ENCODE results near the gene MAP7.
"Not testable (repeated sequence)": the region's sequence is repeated elsewhere in the genome, so short reads cannot be mapped to it uniquely, and the experiment has no call there.

MAP7 gene

DNA sequence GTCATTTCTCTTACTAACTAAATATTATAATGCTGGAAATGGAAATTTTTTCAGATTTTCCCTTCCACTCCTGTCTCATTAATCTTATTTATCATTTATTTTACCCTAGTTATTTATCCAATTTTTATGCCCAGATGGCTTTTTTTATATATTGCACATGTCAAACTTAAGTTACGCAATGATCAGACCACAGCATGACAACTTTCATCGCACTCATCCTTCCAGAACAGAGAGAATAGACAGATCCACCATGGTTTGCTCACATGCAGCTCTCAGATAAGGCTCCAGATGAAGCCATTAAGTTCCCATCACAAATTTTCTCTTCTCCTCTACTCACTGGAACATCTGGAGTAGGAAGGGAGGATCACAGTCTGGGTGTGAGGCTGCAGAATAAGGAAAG, 48.7 kb downstream of the MAP7 start:
- peak in 1 of 2 donors; percentile 14 for DNase-seq

DNA sequence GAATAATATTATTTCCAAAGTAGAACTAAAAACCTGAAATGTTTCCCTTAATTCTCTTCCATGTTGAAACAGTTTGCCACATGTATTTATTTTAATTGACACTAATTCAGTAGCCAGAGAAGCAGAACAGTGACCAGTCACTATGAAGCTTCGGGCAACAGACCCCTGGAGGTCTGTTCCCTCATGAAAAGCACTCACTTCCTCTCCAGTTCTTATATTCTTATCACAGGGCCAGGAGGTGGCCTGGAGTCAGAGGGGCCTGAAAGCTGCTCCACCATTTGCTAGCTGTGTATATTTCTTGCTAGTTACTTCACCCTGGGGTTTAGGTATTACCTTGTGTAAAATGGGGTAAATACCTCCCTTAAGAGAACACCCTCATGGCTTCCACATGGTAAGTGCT, 49.1 kb downstream of the MAP7 start:
- DNase-seq = no peak

DNA sequence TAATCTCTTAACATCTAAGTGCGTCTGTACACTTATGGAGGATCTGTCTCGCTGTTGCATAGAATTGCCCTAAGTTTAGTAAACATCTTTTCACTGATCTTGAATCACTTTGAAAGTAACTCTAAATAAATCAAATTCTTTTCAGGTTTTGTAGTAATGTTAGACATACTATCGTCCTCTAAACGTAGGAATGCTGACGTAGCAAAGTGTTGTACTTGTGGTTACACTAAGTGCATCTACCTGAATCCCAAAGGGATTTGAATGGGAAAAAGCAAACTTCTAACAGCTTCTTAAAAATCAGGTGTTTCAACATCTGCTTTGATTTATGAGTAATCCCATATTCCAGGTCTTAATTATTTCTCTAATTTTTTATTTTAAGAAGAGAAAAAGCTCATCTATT, 49.8 kb downstream of the MAP7 start:
- no peak for DNase-seq

DNA sequence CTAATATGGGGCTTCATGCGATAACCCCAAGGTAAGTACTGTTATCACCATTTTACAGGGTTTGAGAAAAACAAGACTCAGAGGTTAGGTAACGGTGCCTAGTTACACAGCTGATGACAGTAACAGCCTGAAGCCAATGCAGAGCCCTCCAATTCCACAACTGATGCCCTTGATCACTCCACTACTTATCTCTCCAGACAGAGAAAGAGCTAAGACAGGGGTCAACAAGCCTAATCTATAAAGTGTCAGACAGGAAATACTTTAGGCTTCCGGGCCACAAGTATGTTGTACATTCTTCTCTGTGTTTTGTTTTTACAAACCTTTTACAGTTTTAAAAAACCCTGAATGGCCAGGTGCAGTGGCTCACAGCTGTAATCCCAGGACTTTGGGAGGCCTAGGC, 50.9 kb downstream of the MAP7 start:
- no peak for DNase-seq

DNA sequence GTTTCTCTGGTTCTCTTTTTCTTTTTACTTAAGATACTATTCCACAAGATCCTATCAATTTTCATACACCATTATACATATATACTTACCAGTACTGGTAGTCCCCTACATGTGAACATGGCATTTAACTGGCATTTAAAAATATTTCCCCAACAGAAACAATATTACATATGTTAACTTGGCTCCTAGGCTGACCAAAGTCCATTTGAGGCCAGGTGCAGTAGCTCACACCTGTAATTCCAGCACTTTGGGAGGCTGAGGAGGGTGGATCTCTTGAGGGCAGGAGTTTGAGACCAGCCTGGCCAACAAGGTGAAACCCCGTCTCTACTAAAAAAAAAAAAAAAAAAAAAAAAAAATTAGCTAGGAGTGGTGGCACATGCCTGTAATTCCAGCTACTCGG, 53.8 kb downstream of the MAP7 start:
- DNase-seq = not testable (repeated sequence)

DNA sequence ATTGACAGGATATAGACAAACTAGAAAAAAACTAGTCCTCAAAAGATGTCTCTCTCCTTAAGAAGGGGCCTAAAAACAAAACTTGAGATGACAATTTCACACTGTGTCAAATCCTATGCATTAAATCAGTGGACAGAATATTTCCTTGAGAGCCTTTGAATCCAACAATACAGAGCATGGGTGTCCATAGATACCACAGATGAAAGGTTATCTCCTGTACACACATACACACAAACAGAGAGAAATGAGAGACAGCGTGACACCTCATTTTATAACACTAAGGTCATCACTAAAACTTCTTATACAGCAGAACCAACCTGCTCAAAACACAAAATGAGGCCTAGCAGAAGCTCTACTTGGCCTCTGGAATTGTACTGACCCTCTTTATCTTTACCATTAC, 55.5 kb downstream of the MAP7 start:
- DNase-seq = no peak

DNA sequence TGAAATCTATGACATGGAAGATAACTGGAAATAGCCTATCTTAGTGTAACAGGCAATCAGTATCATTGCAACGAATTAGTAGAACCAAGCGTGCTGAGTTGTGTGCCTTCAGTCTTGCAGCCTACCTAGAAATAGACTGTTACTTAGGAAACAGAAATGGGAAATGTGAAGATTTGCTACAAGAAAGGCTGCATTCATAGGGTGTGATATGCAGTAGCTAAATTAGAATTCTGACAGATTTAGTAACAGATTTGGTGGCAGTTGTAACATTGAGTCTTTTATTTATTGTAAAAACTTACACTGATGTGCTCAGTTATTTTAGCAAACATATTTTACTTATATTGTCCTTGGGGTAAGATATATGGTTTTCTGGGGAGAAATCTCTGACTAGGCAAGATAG, 56.2 kb downstream of the MAP7 start:
- no peak for DNase-seq

DNA sequence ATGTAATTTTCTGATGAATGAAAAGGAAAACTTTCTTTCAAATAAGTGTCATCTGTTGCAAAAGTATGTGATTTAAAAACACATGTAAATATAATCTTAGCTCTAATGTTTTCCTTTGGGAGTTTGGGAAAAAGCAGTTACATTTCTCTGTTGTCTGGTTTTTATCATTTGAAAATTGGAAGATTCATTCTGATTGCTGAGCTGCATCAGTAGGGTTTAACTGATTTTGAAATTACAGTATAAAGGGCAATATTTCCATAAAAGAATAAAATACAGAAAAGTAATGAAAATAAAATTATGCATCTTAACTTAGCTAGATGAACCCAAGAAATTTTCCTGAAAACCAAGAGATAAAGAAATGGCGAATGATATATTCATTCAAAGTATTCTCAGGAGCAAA, 57.8 kb downstream of the MAP7 start:
- DNase-seq = no peak

DNA sequence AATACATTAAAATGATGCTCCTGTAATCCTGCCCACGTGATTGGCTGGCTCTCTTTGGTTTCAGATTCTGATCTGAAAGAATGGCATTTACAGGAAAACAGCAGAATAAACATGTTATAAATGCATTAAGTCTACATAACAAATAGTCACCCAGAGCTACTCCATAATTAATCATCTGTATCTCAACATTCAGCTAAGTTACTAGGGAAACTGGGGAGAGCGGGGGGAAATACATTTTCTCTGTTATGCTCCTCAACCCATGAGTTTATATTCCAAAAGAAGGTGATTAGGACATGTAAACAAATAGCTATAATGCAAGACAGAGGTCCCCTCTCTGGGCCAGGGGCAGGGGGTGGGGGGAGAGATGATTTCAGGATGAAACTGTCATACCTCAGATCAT, 58.5 kb downstream of the MAP7 start:
- DNase-seq = no peak

DNA sequence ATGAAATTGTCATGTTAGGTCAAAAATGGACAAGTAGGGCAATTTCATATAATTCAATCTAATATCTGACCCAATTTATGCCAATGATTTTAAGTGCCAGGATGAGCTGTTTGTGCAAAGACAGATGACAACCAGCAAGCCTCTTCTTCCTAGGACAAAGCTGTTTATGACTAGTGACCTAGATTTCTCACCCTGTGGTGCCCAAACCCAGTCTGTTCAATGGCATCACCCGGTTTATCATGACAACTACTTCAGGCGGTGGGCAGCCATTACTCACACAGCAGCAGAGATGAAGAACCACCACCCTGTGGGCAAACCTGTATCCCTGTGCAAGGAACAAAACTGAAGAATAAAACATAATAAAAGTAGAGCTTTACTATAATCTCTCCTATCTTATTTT, 59.0 kb downstream of the MAP7 start:
- no peak for DNase-seq

DNA sequence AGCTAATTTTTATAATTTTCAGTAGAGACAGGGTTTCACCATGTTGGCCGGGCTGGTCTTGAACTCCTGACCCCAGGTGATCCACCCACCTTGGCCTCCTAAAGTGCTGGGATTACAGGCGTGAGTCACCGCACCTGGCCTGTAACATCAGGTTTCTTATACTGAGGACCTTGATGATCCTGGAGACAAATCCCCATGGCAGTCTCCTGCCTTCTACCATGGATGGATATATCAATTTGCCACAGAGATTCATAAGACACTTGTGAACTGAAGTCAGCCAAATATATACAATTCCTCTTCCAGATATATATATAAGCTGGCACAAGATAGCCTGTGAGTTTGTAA, 60.6 kb downstream of the MAP7 start:
- DNase-seq = not testable (repeated sequence)

DNA sequence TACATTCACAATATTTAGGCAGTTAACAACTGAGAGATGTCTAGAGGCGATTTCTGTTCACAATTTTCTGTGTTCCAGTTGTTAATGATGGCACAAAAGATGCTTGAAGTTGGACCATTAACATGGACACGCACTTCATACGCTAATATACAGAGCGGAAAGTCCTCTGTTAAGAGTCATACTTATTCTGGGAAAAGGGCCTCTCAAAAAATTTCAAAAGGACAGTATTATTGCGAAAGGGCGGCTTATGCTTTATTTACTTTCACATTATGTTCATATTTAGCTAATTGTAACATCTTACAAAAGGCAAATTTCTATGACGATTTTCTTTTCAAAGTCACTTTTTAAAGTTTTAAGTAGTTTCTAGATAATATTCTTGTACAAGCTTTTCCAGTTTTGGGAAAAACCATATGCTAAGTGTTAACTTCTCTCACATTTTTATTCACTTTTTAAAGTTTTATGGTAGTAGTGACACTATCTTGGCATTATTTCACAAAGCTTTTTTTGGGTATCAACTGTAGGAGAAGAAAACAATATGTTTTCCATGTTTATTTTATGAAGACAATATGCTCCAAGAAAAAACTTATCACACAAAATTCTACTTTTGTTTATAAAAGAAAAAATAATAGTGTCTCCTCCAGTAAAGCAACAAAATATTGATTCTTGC, 62.3 kb downstream of the MAP7 start:
- DNase-seq = no peak

DNA sequence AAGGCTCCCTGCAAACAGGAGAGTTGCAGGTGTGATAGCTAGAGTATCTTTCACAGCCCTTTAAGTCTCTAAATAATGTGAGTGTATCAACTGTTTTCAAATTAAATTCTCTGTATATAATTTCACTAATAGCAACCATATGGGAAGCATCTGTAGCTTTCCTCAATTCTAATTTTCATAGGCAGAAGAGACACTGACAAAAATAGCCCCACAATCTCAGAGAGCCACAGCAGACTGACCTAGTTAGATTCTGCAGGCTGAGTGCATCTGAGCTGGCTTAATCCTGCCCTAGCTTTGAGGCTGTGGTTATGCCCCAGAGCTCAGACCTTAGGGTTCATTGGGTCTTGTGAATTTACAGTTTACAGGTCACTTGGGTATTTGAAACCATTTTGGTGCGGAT, 63.9 kb downstream of the MAP7 start:
- DNase-seq = no peak

DNA sequence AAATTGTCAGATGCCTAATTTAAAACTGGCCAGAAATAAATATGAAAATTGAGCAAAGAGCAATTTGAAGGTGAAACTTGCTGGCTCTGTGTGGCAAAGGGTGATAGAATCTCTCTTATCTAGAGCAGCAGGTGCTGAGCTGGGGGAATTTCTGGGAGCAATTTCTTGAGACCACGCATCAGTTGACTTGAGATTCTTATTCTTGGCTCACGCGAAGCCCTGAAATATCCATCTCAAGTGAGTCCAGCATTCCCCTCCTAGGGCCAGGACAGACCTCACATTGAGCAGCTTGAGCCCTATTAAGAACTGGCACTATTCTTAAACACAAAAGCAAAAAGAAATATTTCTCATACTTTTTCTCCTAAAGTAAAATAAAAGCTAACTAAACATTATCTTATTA, 66.3 kb downstream of the MAP7 start:
- DNase-seq = no peak

DNA sequence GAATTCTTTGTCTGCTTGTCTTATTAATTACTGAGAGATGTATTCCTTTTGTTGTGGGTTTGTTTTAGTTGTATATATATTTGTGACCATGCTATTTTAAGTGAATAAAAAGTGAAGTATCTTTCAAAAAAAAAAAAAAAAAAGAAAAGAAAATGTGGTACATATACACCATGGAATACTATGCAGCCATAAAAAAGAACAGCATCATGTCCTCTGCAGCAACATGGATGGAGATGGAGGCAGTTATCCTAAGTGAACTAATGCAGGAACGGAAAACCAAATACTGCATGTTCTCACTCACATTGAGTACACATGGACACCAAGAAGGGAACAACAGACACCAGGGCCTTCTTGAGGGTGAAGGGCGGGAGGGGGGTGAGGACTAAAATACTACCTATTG, 67.2 kb downstream of the MAP7 start:
- not testable (repeated sequence) for DNase-seq

DNA sequence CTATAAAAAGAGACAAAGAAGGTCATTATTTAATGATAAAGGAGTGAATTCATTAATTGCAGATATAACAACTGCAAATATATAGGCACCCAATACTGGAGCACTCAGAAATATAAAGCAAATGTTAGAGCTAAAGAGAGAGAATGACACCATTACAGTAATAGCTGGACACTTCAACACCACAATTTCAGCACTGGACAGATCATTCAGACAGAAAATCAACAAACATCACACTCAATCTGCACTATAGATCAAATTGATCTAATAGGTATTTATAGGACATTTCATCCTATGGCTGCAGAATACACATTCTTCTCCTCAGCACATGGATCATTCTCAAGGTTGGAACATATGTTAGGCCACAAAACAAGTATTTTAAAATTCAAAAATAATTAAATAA, 72.7 kb downstream of the MAP7 start:
- no peak for DNase-seq

DNA sequence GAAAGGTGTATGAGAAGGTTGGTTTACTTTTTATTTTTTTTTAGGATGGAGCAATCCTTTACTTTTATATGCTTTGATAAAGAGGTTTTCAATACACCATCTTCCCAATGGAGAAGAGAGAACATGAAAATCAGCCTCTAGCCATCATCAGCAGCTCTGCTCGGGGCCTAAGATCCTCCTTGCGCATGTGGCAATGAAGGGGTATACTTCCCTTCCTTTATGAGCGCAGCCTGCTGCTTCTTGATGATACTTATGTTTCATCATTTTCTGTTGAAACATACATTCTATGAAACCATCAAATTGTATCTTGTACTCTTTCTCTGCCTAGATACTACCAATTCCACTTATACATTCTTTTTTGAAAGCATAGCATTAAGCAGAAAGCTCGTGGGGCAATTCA, 74.5 kb downstream of the MAP7 start:
- no peak for DNase-seq

DNA sequence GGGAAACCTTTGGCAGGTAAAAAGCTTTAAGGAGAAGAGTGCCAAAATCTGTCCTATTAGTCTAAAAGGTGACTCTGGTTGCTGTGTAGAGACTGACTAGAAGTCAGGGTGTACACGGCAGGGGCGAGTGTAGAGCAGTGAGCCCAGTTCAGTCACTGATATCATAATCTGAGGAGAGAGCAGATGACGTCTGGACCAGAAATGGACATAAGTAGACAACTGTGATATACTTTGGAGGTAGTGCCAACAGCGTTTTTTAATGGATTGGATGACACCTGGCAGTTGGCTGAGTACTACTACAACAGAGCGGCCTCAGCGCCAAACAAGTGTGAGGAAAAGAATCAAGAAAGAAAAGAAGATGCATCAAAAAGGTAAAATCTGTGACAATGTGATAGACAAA, 76.0 kb downstream of the MAP7 start:
- DNase-seq = no peak

DNA sequence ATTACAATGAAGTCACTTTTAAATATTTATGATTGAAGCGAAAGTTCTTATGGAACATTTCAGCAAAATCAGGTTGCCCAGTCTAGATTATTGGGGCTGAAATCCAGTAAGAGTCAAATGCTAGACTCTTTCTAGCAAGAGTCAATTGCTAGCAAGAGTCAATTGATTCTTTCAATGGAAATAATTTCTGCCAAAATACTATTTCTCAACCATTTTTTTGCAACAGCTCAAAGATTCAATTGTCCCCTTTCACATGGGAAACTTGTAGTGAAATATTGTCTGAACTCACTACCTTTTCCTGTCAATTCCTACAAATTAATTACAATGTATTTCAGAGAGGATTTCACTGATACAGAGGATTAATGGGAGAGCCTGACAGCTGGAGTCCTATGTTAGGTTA, 78.3 kb downstream of the MAP7 start:
- no peak for DNase-seq

DNA sequence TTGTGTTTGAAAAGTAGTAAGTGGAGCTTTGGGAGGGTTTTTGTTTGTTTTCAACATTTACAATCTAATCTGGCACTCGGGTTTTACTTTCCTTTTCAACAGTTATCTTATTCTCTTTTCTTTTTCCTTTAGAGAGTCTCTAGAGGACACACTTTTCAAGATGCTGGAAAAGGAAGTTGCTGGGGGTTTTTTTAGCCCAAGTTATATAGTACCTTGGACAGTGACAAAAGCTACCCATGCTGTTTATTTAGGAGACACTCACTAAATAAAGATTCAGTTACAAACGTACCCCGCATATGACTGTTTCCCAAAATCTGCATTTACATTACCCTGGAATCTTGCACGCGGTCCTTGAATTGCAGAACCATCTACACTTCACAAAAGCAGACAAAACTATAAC, 78.8 kb downstream of the MAP7 start:
- peak in 1 of 2 donors; percentile 42 for DNase-seq

DNA sequence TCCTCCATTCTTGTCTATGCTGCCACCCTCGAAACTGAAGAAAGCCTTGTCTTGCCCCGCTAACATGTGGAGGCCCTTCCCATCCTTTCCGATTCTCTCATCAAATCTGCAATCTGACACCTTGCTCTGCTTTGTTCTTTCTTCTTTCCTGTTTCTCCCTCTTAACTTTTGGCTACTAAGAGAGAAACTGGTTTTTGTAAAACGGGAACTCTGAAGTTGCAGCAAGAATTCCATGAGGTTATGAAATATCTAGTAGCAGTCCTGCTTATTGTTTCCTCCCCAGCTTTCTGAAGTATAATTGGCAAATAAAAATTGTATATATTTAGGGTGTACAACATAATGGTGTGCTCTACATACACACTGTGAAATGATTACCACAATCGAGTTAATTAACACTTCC, 80.2 kb downstream of the MAP7 start:
- DNase-seq = no peak

DNA sequence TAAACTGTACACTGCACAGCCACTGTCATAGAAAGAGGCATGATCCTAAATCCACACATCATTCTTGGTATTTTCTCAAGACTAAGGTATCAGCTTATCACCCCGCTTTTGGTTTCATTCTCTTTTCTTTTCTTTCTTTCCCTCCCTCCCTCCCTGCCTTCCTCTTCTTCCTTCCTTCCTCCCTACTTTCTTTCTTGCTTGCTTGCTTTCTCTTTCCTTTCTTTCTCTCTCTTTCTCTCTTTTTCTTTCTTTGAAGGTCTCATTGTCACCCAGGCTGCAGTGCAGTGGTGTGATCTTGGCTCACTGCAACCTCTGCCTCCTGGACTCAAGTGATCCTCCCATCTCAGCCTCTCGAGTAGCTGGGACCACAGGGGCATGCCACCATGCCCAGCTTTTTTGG, 81.1 kb downstream of the MAP7 start:
- no peak for DNase-seq

DNA sequence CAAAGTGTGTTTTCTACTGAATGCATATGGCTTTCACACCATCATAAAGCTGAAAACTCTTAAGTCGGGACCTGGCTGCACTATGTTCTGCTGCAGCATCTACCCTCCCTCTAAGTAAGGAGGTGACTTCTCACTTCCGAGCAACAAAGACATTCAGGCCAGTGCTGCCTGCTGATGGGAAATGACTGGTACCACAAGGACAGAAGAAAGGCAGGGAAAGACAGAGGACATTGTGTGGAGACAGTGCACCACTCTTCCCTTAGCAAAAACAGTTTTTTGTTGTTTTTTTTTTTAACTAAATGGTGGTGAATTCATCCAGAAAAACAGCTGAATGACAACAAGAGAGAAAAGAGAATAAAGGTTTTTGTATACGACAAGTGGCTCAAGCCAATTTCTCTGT, 81.5 kb downstream of the MAP7 start:
- DNase-seq = no peak

DNA sequence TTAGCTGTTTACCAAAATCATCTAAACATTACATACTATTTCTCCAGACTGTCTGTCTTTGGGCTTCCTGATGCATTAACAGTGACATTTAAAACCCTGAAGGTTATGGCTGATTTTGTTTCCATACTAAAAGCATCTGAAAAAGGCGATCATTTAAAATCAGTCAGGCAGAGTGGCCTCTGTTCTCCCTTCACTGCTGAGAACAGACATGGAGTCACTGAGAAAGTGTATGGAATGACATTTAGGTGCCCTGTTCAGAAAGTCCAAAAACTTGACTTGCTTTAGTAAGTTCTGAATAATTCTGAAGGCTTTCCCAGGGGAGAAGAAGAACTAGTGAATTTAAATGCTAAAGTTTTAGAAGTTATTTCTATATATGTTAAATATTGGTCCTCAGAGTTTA, 83.0 kb downstream of the MAP7 start:
- DNase-seq = no peak

DNA sequence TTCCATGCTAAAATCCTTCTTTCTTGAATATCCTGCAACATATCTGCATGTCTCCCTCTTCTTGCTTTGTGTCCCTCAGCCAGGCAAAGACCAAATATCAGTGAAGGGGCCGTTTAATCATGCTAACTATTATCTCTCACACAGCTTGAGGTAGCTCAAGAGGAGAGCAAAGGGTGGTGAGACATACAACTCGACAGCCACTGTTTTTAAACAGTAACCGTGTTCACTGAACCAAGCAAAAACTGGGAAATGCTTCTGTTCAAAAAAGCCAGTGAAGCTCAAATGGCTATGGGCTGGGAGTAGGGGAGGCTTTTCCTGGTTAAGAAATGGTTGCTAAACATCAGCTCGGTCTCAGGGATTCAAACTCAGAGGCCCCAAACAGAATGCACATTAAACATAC, 83.4 kb downstream of the MAP7 start:
- DNase-seq = no peak

DNA sequence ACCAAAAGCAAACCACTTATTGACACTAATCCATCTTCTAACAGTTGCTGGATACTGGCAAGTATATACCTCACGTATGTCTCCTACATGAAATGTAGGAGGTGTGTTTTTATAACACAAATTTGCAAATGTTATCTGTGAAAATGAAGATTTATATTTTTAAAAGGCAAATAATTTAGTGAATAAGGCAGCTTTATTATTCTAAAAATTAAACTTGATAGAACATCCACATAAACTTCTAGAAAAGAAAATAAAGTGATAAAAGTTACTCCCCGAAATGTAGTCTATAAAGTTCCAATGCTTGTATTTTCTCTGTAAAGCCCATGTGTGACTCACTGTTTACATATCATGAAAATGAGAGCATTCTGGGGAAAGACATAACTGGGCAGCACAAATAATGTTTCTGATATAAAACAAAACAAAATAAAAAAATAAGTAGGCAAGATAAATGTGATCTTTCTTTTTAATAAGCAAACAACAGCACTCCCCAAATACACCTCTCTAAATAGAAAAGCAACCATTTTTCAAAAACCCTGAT, 84.4 kb downstream of the MAP7 start:
- no peak for DNase-seq

Data from bone marrow (tissue), 2 donors.